Activated naive CD4-positive, alpha-beta T cell treated with anti-CD3 and anti-CD28 coated beads, Interleukin-2, amount 50 U/mL, for 72 hours (primary cell): ENCODE results near the gene LYSMD1. TPM values are rescaled to one million over a fixed set of nuclear protein-coding genes. Genes with fewer than 3 reads are reported as not detected.
"Not testable (repeated sequence)": the region's sequence is repeated elsewhere in the genome, so short reads cannot be mapped to it uniquely, and the experiment has no call there.

Source experiments
- ATAC-seq, 2 donors: fragments of 150-1000 bp; cut with Tn5 transposase; 2 replicates each; pipeline ENCODE4 v1.10.0; 2021; ENCODE audit warnings: mild to moderate bottlenecking in 2 of 2, moderate library complexity in 2 of 2
- DNase-seq, 2 donors: peaks; one replicate each; pipeline ENCODE4 v3.0.0; 2021 to 2022; ENCODE audit warnings: low spot score in 2 of 2
- H3K27ac Mint-ChIP-seq, 2 donors: one replicate each; pipeline ENCODE4 v1.8.0; 2022; ENCODE audit warnings: mild to moderate bottlenecking in 2 of 2, mixed read lengths in 2 of 2
- H3K36me3 Mint-ChIP-seq, 2 donors: one replicate each; pipeline ENCODE4 v1.8.0; 2022; ENCODE audit warnings: mixed read lengths in 2 of 2
- H3K9me3 Mint-ChIP-seq, 2 donors: one replicate each; pipeline ENCODE4 v1.8.0; 2022; ENCODE audit warnings: mixed read lengths in 2 of 2
- total RNA-seq, 2 donors: library from RNA; stranded (reverse); gene quantifications; one replicate each; pipeline ENCODE4 v1.2.3, GENCODE V29; 2022

The LYSMD1 gene
- total RNA-seq = 10 to 100 TPM in 1 of 2 donors, 1 to 10 TPM in 1; 3.8 to 36.1 TPM

GRCh38 chr1:151165738-151166504 is at the start of gene LYSMD1, which contains the start of gene SCNM1:
TSS of gene LYSMD1 (minus strand) at chr1:151165902. CDS start at chr1:151165258, 644 bp downstream.
TSS of gene SCNM1 (plus strand) at chr1:151166144. CDS start at chr1:151166153, 9 bp downstream.
- peaks cover 22 to 25% of the 10 kb centered on the region in 2 donors for H3K36me3 Mint-ChIP-seq
- DNase-seq = peak; percentile 94 to 97
- no peaks in the 10 kb centered on the region for H3K9me3 Mint-ChIP-seq
- H3K27ac Mint-ChIP-seq = peak within 1 kb of the TSS; percentile 95 to 97
- peak; percentile 95 to 96 for ATAC-seq

- Mint-ChIP-seq H3K36me3 (peaks cover 0 to 10% of the 10 kb centered on the region in 2 donors), H3K9me3 (no peaks in the 10 kb centered on the region), H3K27ac (no peak overlapping the region)
- ATAC-seq (no peak), DNase-seq (no peak)
Observed at GRCh38 chr1:151213560-151213959, 47.9 kb upstream of the LYSMD1 start.

GRCh38 chr1:151211972-151212705 is 46.4 kb upstream of the LYSMD1 start:
- Mint-ChIP-seq H3K36me3 (peaks cover 0 to 7% of the 10 kb centered on the region in 2 donors), H3K27ac (peak overlapping the region; percentile 70 to 92), H3K9me3 (no peaks in the 10 kb centered on the region)
- ATAC-seq = peak; percentile 37 to 60
- DNase-seq = no peak

GRCh38 chr1:151210830-151211229 is 45.1 kb upstream of the LYSMD1 start:
- H3K9me3 Mint-ChIP-seq = no peaks in the 10 kb centered on the region
- peak in 1 of 2 donors; percentile 50 for ATAC-seq
- peak overlapping the region; percentile 70 to 82 for H3K27ac Mint-ChIP-seq
- peaks cover 0 to 11% of the 10 kb centered on the region in 2 donors for H3K36me3 Mint-ChIP-seq
- DNase-seq = no peak

- not testable (repeated sequence) for H3K27ac Mint-ChIP-seq, H3K9me3 Mint-ChIP-seq, DNase-seq, ATAC-seq
- peaks cover 0 to 23% of the 10 kb centered on the region in 2 donors for H3K36me3 Mint-ChIP-seq
Observed at GRCh38 chr1:151205381-151205965, 39.8 kb upstream of the LYSMD1 start.

- Mint-ChIP-seq H3K27ac (peak overlapping the region; percentile 98 to 100), H3K9me3 (no peaks in the 10 kb centered on the region), H3K36me3 (peaks cover 25 to 36% of the 10 kb centered on the region in 2 donors)
- no peak for ATAC-seq
- no peak for DNase-seq
Observed at GRCh38 chr1:151199873-151200581, 34.3 kb upstream of the LYSMD1 start.

GRCh38 chr1:151198254-151199127 is 32.8 kb upstream of the LYSMD1 start, which contains the start of gene PIP5K1A:
TSS of gene PIP5K1A (plus strand) at chr1:151198552. CDS start at chr1:151198997, 445 bp downstream.
- Mint-ChIP-seq H3K9me3 (no peaks in the 10 kb centered on the region), H3K27ac (peak within 1 kb of the TSS; percentile 98 to 100), H3K36me3 (peaks cover 25 to 30% of the 10 kb centered on the region in 2 donors)
- ATAC-seq (peak; percentile 92 to 93), DNase-seq (peak; percentile 97 to 98)

- Mint-ChIP-seq H3K27ac (peak overlapping the region; percentile 98 to 100), H3K36me3 (peaks cover 25 to 30% of the 10 kb centered on the region in 2 donors), H3K9me3 (no peaks in the 10 kb centered on the region)
- DNase-seq (no peak), ATAC-seq (no peak)
Observed at GRCh38 chr1:151197863-151198253, 32.2 kb upstream of the LYSMD1 start.

GRCh38 chr1:151196292-151196800 is 30.6 kb upstream of the LYSMD1 start:
- Mint-ChIP-seq H3K27ac (no peak overlapping the region), H3K36me3 (peaks cover 24 to 25% of the 10 kb centered on the region in 2 donors), H3K9me3 (no peaks in the 10 kb centered on the region)
- DNase-seq (peak; percentile 40 to 55), ATAC-seq (peak; percentile 28 to 43)

GRCh38 chr1:151194894-151195594 is 29.3 kb upstream of the LYSMD1 start:
- not testable (repeated sequence) for DNase-seq, H3K27ac Mint-ChIP-seq, ATAC-seq, H3K9me3 Mint-ChIP-seq
- peaks cover 22 to 24% of the 10 kb centered on the region in 2 donors for H3K36me3 Mint-ChIP-seq

- DNase-seq = no peak
- H3K27ac Mint-ChIP-seq = no peak overlapping the region
- no peaks in the 10 kb centered on the region for H3K9me3 Mint-ChIP-seq
- ATAC-seq = no peak
- H3K36me3 Mint-ChIP-seq = peaks cover 15 to 16% of the 10 kb centered on the region in 2 donors
Observed at GRCh38 chr1:151193856-151194255, 28.2 kb upstream of the LYSMD1 start.

GRCh38 chr1:151193304-151193703 is 27.6 kb upstream of the LYSMD1 start:
- Mint-ChIP-seq H3K36me3 (peaks cover 9 to 11% of the 10 kb centered on the region in 2 donors), H3K27ac (no peak overlapping the region), H3K9me3 (no peaks in the 10 kb centered on the region)
- ATAC-seq (no peak), DNase-seq (no peak)

- peaks cover 6 to 7% of the 10 kb centered on the region in 2 donors for H3K36me3 Mint-ChIP-seq
- ATAC-seq (no peak), DNase-seq (no peak)
- H3K27ac Mint-ChIP-seq = no peak overlapping the region
- H3K9me3 Mint-ChIP-seq = no peaks in the 10 kb centered on the region
Observed at GRCh38 chr1:151192047-151192446, 26.3 kb upstream of the LYSMD1 start.

- peaks cover 6 to 16% of the 10 kb centered on the region in 2 donors for H3K36me3 Mint-ChIP-seq
- ATAC-seq (peak; percentile 97 to 99), DNase-seq (peak; percentile 80 to 86)
- no peaks in the 10 kb centered on the region for H3K9me3 Mint-ChIP-seq
- H3K27ac Mint-ChIP-seq = peak within 1 kb of the TSS; percentile 93 to 99
Observed at GRCh38 chr1:151189637-151190445, 24.1 kb upstream of the LYSMD1 start, which contains the start of gene VPS72. TSS of gene VPS72 (minus strand) at chr1:151190197. CDS start at chr1:151190121, 76 bp downstream.
